Gastrocnemius medialis (tissue), 4 donors: ENCODE data around the gene MYT1. TPM values are rescaled to one million over a fixed set of nuclear protein-coding genes. Genes with fewer than 3 reads are reported as not detected.

ENCODE experiments used
- ATAC-seq, 2 donors: fragments of 150-250 bp; one replicate each; pipeline ENCODE4 v1.9.1; 2016
- DNase-seq, 2 donors: peaks; one replicate each; pipeline ENCODE4 v3.0.0-alpha.2; 2019
- H3K27ac ChIP-seq, 4 donors: fragments of 200-600 bp; sonication (generic); 1 replicate in 1 of 4; 2 replicates in 3 of 4; pipeline ENCODE4 v1.5.1; 2016 to 2018; ENCODE audit warnings: mild to moderate bottlenecking in 2 of 4, moderate library complexity in 1 of 4
- H3K27me3 ChIP-seq, 3 donors: fragments of 200-600 bp; sonication (generic) in 2 of 3; 1 replicate in 1 of 3; 2 replicates in 2 of 3; pipeline versions ENCODE4 v1.5.1 to v1.6.0; 2016 to 2019; ENCODE audit warnings: mild to moderate bottlenecking in 1 of 3, moderate library complexity in 1 of 3
- H3K36me3 ChIP-seq, 2 donors: fragments of 200-600 bp; sonication (generic) in 1 of 2; one replicate each; pipeline ENCODE4 v1.5.1; 2017 to 2018
- H3K4me1 ChIP-seq, 2 donors: fragments of 200-600 bp; sonication (generic) in 1 of 2; one replicate each; pipeline ENCODE4 v1.5.1; 2016 to 2017; ENCODE audit warnings: mild to moderate bottlenecking in 2 of 2
- H3K4me3 ChIP-seq, 4 donors: fragments of 200-600 bp; sonication (generic) in 3 of 4; 1 replicate in 1 of 4; 2 replicates in 3 of 4; pipeline ENCODE4 v1.5.1; 2016 to 2019; ENCODE audit warnings: mild to moderate bottlenecking in 2 of 4
- H3K9me3 ChIP-seq, 3 donors: fragments of 200-600 bp; sonication (generic) in 2 of 3; 1 replicate in 1 of 3; 2 replicates in 2 of 3; pipeline ENCODE4 v1.5.1; 2016 to 2019
- CTCF ChIP-seq, 5 experiments: fragments of 450-650 bp in 3 of 5; fragments of 200-600 bp in 2 of 5; sonication (generic) in 2 of 5; IDR thresholded peaks in 4 of 5; conservative IDR thresholded peaks in 1 of 5; 1 replicate in 4 of 5; 2 replicates in 1 of 5; pipeline ENCODE4 v1.5.1; 2016 to 2019; ENCODE audit warnings: antibody characterized with exemption in 5 of 5, mild to moderate bottlenecking in 3 of 5, moderate library complexity in 3 of 5
- POLR2A ChIP-seq, 2 donors: fragments of 450-650 bp; IDR thresholded peaks; one replicate each; pipeline ENCODE4 v1.6.1; 2017; ENCODE audit warnings: antibody characterized with exemption in 2 of 2, mild to moderate bottlenecking in 2 of 2, moderate library complexity in 2 of 2
- in situ Hi-C, 4 donors: fragments of 200-750 bp; cut with MboI; loops; one replicate each; pipeline versions ENCODE4 v1.15.0 to v1.8.0; 2017; ENCODE audit warnings: low sequenced_read_pairs in 4 of 4
- intact Hi-C: fragments of 100-400 bp; cut with DNase I; formaldehyde crosslinking; loops from one replicate; pipeline ENCODE4 v1.15.1; 2023; ENCODE audit warnings: low total_unique reads
- total RNA-seq, 4 donors: library from RNA; depleted of rRNA; stranded (reverse); fragments of >200 nt; gene quantifications; one replicate each; pipeline versions ENCODE4 v1.1.0 to v1.2.3, GENCODE V29; 2016

Gene MYT1
- total RNA-seq, 4 donors from 2014 or later: not detected

DNA sequence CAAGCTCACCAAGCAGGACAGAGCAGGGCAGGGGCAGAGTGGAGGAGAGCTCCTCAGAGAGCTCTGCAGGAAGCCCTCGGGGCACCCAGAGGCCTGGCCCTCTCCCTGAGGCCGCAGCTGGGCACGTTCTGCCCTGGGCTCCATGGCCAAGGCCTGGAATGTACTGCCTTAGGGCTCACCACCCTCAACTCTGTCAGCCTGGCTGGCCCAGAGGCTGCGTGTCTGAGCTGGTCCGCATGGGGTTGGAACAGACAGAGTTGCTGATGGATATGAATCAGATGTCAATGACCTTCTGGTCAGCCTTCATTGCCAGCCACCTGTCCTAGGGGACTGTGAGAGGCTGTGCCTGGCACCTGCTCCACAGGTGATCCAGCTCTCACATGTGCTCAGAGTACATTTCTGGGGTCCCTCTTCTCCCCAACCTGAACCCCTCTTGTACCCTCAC, 58.1 kb downstream of the MYT1 start:
- Histone ChIP-seq H3K4me1 (peaks cover 18 to 21% of the 10 kb centered on the region in 2 donors), H3K27ac (no peak overlapping the region), H3K4me3 (no peak overlapping the region), H3K9me3 (no peaks in the 10 kb centered on the region), H3K27me3 (no peaks in the 10 kb centered on the region), H3K36me3 (no peaks in the 10 kb centered on the region)
- intact Hi-C loops (loop anchor here (2.0 kb wide), 1 partner anchor 32 kb away; the partner anchor contains the start of gene PCMTD2), in situ Hi-C loops (no loop called here)
- DNase-seq: no peak
- TF ChIP-seq POLR2A (IDR thresholded peaks at IDR 0.05) (no peak), CTCF (IDR thresholded peaks at IDR 0.05 in 4 of 5, conservative IDR thresholded peaks at IDR 0.05 in 1 of 5) (no peak)
- ATAC-seq: peak in 1 of 2 donors; percentile 11

DNA sequence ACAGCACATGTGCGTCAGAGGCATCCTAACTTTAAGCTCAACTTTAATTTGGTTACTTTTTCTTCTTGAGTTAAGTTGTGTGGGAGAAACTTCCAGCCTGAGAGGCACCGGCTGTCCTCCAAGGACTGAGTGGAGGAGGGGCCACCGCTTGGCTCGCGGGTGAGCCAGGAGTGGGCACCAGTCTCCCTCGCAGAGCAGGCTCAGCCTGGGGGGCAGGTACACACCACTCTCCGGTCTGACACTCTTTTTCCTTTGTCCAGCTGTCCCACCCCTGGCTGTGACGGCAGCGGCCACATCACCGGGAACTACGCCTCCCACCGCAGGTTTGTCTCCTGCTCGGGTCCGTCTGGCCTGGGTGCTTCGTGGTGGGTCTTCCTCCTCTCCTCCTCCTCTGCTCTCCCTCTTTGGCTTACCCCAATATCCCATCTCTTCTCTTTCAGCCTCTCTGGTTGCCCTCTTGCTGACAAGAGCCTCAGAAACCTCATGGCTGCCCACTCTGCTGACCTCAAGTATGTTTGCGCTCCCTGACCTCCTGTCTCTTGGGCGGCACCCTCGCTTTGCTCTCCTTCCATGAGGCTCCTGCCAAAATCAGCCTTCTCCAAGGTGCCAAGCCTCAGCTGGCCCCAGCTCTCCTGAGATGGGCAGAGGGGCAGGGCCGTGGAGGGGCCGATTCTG, 58.7 kb downstream of the MYT1 start:
- no peak for DNase-seq
- no peaks in the 10 kb centered on the region for H3K9me3 ChIP-seq
- no peaks in the 10 kb centered on the region for H3K36me3 ChIP-seq
- peak in 1 of 2 donors; percentile 6 for ATAC-seq
- H3K27me3 ChIP-seq: no peaks in the 10 kb centered on the region
- H3K4me1 ChIP-seq: peaks cover 18 to 21% of the 10 kb centered on the region in 2 donors
- in situ Hi-C loops (no loop called here), intact Hi-C loops (loop anchor here (2.0 kb wide), 1 partner anchor 32 kb away; the partner anchor contains the start of gene PCMTD2)
- H3K27ac ChIP-seq: no peak overlapping the region
- TF ChIP-seq POLR2A (IDR thresholded peaks at IDR 0.05) (no peak), CTCF (IDR thresholded peaks at IDR 0.05 in 4 of 5, conservative IDR thresholded peaks at IDR 0.05 in 1 of 5) (no peak)
- H3K4me3 ChIP-seq: no peak overlapping the region

GRCh38 chr20:64223526-64224067, 59.3 kb downstream of the MYT1 start:
- ATAC-seq (peak; percentile 39 to 61), DNase-seq (peak in 1 of 2 donors; percentile 24)
- TF ChIP-seq POLR2A (IDR thresholded peaks at IDR 0.05) (no peak), CTCF (IDR thresholded peaks at IDR 0.05 in 4 of 5, conservative IDR thresholded peaks at IDR 0.05 in 1 of 5) (peak in 3 of 5 experiments; percentile 23 to 47 (median 35))
- Histone ChIP-seq H3K27ac (no peak overlapping the region), H3K9me3 (no peaks in the 10 kb centered on the region), H3K4me1 (peaks cover 18 to 21% of the 10 kb centered on the region in 2 donors), H3K36me3 (no peaks in the 10 kb centered on the region), H3K4me3 (no peak overlapping the region), H3K27me3 (no peaks in the 10 kb centered on the region)
- in situ Hi-C loops (no loop called here), intact Hi-C loops (loop anchor here (2.0 kb wide), 1 partner anchor 31 kb away; the partner anchor contains the start of gene PCMTD2)

DNA sequence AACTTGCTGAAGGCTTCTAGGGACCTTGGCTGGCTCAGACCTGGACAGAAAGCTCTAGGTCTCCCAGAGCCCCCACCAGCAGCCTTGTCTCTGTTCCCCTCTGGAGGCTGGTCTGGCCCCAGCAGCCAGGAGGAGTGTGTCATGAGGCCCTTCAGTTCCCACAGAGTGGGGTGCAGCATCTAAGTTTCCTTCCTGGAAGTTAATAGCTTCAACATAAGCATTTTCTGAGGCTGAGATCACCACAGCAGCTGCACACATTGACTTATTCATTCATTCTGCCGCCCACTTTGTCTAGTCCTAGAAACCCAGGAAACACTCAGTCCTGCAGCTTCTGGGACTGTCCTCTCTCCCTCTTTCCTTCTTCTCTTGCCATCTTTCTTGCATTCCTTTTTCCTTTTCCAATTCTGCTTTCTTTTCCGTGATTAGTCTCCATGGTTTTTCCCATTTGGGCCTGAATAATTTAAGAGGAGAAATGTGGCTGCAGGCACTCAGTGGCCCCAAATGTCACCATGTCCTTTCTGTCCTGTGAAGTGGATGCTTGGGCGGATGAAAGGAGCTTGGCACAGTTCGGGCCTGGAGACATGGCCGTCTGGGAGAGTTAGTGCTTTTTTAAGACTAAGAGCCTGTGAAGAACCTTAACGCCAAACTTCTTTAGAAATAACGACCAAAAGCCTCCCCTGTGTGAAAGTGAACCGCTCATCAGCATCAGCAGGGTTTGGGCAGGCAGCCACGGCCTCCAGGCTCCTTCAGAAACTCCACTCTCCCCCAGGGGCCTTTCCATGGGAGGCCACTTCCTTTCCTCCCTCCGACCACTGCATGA, 60.3 kb downstream of the MYT1 start:
- no peak for DNase-seq
- in situ Hi-C loops: no loop called here
- Histone ChIP-seq H3K27me3 (no peaks in the 10 kb centered on the region), H3K9me3 (no peaks in the 10 kb centered on the region), H3K4me3 (no peak overlapping the region), H3K36me3 (no peaks in the 10 kb centered on the region), H3K27ac (no peak overlapping the region), H3K4me1 (peaks cover 18 to 21% of the 10 kb centered on the region in 2 donors)
- ATAC-seq: no peak
- TF ChIP-seq CTCF (IDR thresholded peaks at IDR 0.05 in 4 of 5, conservative IDR thresholded peaks at IDR 0.05 in 1 of 5) (no peak), POLR2A (IDR thresholded peaks at IDR 0.05) (no peak)
- intact Hi-C loops: no loop called here
